Limb (tissue), 2 donors: ENCODE data around the gene CAMK1D.

Source experiments
- DNase-seq, 2 donors: peaks; one replicate each; pipeline ENCODE4 v3.0.0-alpha.2; 2016; ENCODE audit errors: extremely low spot score in 2 of 2

CAMK1D gene

DNA sequence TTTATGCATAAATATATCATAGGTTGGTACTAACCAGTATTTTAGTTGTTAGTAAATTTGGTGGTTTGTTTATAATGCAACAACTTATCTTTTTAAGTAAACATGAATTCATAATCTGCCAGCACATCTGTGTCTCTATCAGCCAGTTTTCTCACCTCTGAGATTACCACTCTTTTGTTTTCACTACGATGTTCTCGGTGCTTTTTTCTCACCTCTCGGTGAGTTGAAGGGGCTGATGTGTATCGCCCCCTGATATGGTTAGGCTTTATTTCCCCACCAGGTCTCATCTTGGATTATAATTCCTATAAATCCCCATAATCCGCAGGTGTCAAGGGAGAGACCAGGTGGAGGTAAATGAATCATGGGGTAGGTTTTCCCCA is 114.1 kb downstream of the CAMK1D start:
- DNase-seq, result no peak

- DNase-seq, result no peak
Measured at GRCh38 chr10:12465385-12466136, 116.2 kb downstream of the CAMK1D start.

DNA sequence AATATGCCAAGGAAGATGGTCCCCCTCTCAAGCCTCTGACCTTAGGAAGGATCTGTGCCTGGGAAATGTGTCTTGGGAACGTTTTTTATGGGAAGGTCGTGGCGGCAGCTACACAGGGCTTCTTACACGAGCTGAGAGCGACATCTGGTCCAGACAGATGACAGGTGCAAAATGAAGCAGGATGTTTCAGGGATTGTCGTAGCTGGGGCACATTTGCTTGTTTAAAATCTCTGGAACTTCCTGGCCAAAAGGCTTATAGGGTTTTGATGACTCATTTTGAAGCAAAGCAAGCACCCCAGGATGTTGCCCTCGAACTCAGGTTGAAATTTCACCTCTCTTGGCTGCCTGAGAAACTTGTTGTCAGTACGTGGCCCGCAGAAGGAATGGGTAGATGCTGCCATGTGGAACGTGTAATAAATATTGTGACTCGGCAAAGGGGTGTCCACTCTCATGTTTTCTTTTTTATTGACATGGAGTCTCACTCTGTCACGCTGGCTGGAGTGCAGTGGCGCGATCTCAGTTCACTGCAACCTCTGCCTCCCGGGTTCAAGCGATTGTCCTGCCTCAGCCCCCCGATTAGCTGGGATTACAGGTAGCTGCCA is 117.5 kb downstream of the CAMK1D start:
- DNase-seq, result peak in 1 of 2 donors; percentile 80

GRCh38 chr10:12469345-12469744 is 120.0 kb downstream of the CAMK1D start:
- no peak for DNase-seq

- DNase-seq, result no peak
Measured at GRCh38 chr10:12470719-12471118, 121.4 kb downstream of the CAMK1D start.

DNA sequence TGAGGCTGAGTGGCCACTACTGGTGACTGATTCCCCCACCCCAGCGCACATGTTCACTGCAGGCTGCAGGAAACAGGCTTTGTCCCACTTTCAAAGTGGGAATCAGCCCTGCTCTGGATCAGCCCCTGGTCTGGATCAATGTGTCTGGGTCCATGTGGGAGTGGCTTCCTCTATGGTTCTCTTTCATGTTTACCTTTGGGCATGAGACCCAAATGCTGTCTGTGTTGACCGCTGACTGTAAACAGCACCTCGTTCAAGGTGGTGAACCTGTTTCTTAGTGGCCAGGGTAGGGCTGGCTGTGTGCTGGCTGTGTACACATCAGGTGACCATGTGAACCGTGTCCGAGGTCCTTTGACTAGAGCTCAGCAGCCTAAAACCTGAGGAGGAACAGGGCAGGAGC is 121.8 kb downstream of the CAMK1D start:
- DNase-seq, result no peak

DNA sequence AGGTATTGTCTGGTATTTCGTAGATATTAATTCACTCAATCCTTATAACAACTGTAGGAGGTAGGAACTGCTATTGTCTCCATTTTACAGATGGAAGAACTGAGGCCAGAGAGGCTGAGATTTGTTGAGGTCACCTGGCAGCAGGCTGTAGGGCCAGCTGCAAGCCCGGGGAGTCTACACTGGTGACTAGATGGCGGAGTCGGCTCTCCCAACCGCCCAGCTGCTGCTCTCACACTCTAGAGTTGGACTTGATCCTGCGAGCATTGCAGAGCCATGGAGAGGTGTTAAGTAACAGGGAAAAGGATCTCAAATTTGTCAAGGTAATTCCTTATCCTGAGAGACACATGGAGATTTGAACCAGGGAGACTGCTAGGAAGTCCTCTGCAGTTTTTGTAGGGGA is 124.1 kb downstream of the CAMK1D start:
- DNase-seq, result no peak

- no peak for DNase-seq
Measured at GRCh38 chr10:12474727-12475412, 125.5 kb downstream of the CAMK1D start.

GRCh38 chr10:12476656-12477055 is 127.3 kb downstream of the CAMK1D start:
- DNase-seq, result no peak

DNA sequence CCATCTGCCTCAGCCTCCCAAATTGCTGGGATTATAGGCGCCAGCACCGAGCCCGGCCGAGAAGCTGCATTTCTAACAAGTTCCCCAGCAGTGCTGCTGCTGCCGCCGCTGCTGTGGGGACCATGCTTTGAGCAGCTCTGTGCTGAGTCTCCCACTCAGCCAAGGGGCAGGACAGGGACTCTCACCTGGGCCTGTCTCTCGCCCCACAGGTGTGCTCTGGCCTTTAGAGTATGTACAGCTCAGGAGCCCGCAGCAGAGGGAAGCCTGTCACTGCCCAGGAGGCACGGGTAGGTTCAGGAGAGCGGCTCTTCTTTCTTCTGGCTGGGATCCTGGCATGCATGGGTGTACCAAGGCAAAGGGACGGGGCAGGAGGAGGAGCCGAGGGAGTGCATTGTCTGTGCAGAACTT is 130.1 kb downstream of the CAMK1D start:
- no peak for DNase-seq

GRCh38 chr10:12479924-12480323 is 130.6 kb downstream of the CAMK1D start:
- no peak for DNase-seq

DNA sequence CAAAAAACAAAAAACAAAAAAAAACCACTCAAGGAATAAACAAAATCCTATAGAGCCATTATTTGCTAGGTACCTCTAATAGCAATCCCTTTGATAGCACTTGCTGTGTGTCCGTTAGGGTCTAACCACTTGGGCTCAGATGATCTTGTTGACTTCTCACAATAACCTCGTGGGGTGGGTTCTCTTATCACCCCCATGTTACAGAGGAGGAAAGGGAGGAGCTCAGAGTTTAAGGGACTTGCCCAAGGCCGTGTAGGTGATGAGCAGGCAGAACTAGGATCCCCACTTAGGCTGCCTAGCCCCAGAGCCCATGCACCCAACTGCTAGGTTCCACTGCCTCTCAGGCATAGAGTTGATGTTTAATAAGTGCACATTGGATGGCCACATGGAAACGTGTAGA is 131.1 kb downstream of the CAMK1D start:
- no peak for DNase-seq

DNA sequence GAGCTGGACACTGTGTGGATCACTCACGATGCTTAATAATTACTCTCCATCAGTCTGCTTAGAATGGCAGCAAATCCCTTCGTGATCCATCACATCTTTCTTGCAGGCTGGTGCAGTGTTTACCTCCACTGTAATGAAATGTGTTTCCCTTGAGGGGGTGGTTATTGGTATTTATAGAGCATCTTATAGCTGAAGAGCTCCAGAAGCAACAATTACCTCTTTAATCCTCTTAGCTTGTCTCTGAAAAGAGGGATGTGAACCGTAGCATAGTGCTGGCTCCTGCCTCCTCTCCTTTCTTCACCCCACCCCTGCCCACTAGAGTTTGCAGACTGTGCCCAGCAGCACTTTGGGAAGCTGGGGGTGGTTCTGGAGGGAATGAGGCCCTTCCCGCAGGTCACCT is 132.6 kb downstream of the CAMK1D start:
- no peak for DNase-seq

GRCh38 chr10:12482587-12482986 is 133.2 kb downstream of the CAMK1D start:
- no peak for DNase-seq

- DNase-seq, result no peak
Measured at GRCh38 chr10:12484002-12484918, 134.9 kb downstream of the CAMK1D start.

DNA sequence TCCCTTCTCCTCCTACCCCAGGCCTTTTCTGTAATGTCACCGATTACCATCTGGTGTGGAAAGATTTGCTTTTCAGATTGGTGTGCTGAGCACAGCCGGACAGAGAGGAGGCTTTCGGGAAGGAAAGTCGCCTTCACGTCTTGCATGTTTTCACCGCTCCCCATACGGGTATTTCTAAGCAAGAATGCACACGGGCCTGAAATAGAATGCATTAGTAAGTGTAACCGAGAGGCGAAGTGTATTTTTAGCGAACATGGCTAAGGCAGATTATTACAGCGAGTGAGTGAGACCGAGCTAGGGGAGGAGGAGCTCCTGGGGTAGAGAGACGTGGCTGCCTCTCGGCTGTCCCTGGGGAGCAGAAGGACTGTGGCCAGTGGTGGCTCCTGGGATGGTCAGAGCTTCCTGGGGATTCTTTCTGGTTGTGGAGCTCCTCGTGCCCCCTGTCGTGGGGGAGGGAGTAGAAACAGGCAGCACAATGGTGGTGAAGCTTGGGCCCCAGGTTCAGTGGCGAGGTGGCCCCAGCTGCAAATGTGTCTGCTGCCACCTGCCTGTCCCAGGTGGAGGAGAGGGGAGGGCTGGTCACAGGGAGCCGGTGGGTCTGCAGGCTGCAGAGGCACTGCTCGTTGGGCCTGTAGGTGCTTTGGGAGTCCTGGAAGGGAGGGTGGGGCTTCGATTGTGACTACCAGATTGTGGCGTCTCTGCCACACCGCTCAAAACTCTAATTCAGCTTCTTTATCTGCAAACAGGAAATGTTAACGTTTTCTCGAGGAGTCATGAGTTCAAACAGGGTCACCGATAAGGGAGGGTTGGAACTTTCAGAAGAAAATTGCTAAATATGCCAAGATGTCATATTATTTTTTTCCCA is 135.8 kb downstream of the CAMK1D start:
- DNase-seq, result no peak

GRCh38 chr10:12487366-12487765 is 138.0 kb downstream of the CAMK1D start:
- no peak for DNase-seq

GRCh38 chr10:12488626-12489025 is 139.3 kb downstream of the CAMK1D start:
- DNase-seq, result no peak

GRCh38 chr10:12489357-12489756 is 140.0 kb downstream of the CAMK1D start:
- no peak for DNase-seq

DNA sequence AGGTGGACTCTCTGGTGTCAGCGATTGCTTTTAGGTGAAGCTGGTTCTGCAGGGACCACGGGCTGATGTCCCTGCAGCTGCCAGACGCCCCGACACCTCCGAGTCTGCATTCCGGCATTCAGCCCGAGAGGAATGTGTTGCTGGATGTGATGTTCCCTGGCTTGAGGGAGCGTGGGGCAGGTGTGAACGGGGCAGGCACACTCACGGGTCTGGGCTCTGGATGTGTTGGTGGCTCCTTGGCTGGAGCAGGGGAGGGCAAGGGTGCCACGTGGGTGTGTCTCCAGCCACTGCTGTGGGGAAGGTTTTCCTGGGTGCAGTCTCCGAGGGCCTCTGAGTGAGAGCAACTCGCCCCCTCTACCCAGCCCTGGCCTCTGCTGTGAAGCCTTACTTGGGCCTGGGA is 140.5 kb downstream of the CAMK1D start:
- DNase-seq, result no peak

DNA sequence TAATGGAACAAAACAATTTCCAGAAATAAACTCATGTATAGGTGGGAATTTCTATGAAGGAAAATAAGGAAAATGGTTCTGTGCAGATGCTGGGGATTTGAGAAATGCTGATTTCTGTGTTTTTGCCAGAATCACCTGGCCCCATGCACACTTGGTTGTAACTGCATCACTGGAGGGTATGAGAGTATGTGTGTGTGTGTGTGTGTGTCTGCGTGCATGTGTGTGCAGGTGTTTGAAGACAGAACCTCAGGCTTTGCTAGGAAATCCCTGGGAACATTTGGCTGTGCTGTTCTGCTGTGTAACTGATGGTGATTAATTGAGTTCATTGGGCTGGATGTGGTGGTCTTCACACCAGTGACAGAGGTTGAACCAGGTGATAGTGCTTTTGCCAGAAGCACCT is 141.6 kb downstream of the CAMK1D start:
- no peak for DNase-seq
